ENCODE results near the gene ADAMTSL3. TPM values are rescaled to one million over a fixed set of nuclear protein-coding genes. Genes with fewer than 3 reads are reported as not detected.
"Not testable (repeated sequence)": the region's sequence is repeated elsewhere in the genome, so short reads cannot be mapped to it uniquely, and the experiment has no call there.

The ADAMTSL3 gene
- total RNA-seq, 2 donors from 2014 or later, result not detected

DNA sequence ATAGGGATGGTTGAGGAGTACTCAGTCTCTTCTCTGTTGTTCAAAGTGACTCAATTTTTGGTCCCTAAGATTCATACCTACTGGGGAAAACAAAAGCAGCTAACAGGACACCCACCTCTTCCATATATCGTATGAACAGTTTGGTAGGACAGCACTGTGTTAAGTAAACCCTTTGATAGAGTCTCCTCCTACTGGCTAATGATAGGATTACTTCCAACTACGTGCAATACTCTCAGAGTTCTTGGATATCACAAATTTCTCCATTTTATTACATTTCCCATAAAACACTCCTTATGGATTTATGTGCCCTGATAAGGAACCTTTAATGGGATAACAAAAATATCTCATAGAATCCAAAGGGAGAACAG is 381.5 kb downstream of the ADAMTSL3 start:
- Mint-ChIP-seq H3K36me3 (ENCODE audit: low read depth) (no peaks in the 10 kb centered on the region), H3K4me3 (no peak overlapping the region), H3K4me1 (no peaks in the 10 kb centered on the region), H3K27ac (no peak overlapping the region), H3K9me3 (no peaks in the 10 kb centered on the region), H3K27me3 (peaks cover 8% of the 10 kb centered on the region)
- ATAC-seq (replicated peaks), result no peak

DNA sequence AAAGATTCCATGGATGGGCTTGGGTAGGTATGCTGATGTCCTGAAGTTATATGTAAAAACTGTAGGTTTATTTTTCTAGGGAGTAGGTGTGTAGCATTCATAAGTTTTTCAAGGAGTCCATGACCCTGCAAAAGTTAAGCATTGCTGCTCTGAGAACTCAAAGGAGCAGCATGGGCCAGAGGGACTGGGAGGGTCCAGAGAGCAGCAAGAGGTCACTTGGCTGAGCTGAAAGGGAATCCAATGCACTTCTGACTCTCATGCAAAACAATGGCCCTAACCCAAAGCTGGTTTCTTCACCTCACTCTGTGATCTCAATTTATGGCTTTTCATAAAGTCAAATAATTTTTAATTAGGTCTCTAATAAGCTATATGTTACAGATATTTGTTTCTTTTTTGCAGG is 383.4 kb downstream of the ADAMTSL3 start:
- Mint-ChIP-seq H3K27me3 (peaks cover 11% of the 10 kb centered on the region), H3K4me1 (no peaks in the 10 kb centered on the region), H3K9me3 (no peaks in the 10 kb centered on the region), H3K36me3 (ENCODE audit: low read depth) (no peaks in the 10 kb centered on the region), H3K27ac (no peak overlapping the region), H3K4me3 (no peak overlapping the region)
- no peak for ATAC-seq (replicated peaks)

DNA sequence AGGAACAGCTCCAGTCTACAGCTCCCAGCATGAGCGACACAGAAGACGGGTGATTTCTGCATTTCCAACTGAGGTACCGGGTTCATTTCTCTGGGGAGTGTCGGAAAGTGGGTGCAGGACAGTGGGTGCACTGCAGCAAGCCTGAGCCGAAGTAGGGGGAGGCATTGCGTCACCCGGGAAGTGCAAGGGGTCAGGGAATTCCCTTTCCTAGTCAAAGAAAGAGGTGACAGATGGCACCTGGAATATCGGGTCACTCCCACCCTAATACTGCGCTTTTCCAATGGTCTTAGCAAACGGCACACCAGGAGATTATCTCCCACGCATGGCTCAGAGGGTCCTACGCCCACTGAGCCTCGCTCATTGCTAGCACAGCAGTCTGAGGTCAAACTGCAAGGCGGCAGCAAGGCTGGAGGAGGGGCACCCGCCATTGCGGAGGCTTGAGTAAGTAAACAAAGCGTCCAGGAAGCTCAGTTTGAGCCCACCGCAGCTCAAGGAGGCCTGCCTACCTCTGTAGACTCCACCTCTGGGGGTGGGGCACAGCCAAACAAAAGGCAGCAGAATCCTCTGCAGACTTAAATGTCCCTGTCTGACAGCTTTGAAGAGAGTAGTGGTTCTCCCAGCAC is 388.6 kb downstream of the ADAMTSL3 start:
- not testable (repeated sequence) for H3K36me3 Mint-ChIP-seq (ENCODE audit: low read depth); H3K27ac Mint-ChIP-seq

DNA sequence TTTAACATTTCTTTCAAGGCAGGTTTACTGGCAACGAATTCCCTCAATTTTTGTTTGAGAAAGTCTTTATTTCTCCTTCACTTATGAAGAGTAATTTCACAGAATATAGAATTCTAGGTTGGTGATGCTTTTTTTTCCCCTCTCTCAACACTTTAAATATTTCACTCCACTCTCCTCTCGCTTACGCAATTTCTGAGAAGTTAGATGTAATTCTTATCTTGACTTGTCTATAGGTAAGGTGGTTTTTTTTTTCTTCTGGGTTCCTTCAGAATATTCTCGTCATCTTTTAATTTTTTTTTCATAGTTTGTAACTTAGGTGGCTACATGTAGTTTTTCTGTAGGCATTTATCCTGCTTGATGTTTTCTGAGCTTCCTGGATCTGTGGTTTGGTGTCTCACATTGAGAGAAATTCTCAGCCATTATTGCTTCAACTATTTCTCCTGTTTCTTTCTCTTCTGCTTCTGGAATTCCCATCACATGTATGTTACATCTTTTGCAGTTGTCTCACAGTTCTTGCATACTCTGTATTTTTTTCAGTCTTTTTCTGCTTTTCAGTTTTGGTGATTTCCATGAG is 392.2 kb downstream of the ADAMTSL3 start:
- Mint-ChIP-seq H3K9me3 (peaks cover 15% of the 10 kb centered on the region), H3K27me3 (peaks cover 8% of the 10 kb centered on the region), H3K4me3 (no peak overlapping the region), H3K27ac (no peak overlapping the region), H3K4me1 (no peaks in the 10 kb centered on the region), H3K36me3 (ENCODE audit: low read depth) (no peaks in the 10 kb centered on the region)
- ATAC-seq (replicated peaks), result no peak

More for the DNA sequence above, 388.6 kb downstream of the ADAMTSL3 start:
- H3K9me3 Mint-ChIP-seq, result peaks cover 15% of the 10 kb centered on the region
- not testable (repeated sequence) for H3K4me1 Mint-ChIP-seq; H3K4me3 Mint-ChIP-seq; ATAC-seq (replicated peaks); H3K27me3 Mint-ChIP-seq

DNA sequence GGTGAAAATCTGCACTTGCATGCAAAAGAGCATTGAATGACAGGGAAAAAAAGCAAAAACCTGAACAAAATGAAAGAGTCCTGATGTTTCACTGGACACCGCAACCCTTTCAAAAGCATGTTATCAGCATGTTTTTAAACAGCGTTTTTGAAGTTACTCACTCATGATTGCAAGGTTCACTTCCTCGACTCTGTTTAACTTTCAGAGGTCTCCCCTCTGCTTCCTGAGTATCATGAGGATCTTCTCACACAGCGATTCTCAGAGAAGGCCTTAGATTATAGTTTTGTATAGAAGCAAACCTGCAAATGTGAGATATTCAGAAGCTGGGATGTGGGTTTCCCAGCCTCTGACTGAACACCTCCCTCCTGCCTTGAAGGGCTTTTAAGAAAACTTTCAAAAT is 395.6 kb downstream of the ADAMTSL3 start:
- H3K9me3 Mint-ChIP-seq, result peaks cover 15% of the 10 kb centered on the region
- H3K27ac Mint-ChIP-seq; H3K27me3 Mint-ChIP-seq; H3K4me3 Mint-ChIP-seq; H3K4me1 Mint-ChIP-seq; ATAC-seq (replicated peaks); H3K36me3 Mint-ChIP-seq (ENCODE audit: low read depth): not testable (repeated sequence)

DNA sequence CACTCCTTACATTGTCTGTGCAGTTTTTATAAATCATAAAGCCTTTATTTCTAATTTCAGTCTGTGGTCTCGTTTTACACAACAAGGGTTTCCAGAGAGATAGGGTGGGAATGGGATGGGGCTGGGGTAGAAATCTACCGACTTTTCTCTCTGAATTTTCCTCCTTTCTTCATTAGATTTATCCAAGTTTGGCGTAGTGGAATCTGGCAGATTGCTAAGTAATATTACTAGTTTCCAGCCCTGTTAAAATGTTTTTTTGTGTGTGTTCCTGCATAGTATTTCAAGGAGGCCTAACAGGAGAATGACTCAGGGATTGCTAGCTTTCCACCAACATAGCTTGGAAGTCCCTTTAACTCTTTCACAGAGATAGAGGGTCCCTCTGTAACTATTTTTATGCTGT is 396.2 kb downstream of the ADAMTSL3 start:
- Mint-ChIP-seq H3K4me1 (no peaks in the 10 kb centered on the region), H3K4me3 (no peak overlapping the region), H3K27ac (no peak overlapping the region), H3K36me3 (ENCODE audit: low read depth) (no peaks in the 10 kb centered on the region), H3K9me3 (peaks cover 15% of the 10 kb centered on the region), H3K27me3 (peaks cover 5% of the 10 kb centered on the region)
- ATAC-seq (replicated peaks), result no peak

DNA sequence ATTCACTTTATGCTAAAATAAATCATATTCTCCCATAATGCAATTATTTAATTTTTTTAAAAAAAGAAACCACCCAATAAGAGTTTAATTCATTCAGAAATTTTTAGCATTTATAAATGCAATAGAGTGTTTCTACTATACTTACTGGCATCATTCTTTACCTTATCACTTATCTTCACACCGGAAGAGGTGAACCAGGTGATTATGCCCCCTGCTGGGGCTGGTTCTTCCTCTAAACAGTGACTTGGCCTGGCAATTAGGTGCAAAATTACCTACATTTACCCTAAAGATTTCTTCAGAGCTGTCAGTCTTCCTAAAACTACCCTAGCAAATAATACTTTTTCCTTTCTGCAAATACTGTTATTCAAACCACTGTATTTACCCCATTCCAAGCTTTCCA is 397.2 kb downstream of the ADAMTSL3 start:
- peaks cover 12% of the 10 kb centered on the region for H3K9me3 Mint-ChIP-seq
- H3K27me3 Mint-ChIP-seq; H3K36me3 Mint-ChIP-seq (ENCODE audit: low read depth); H3K27ac Mint-ChIP-seq; H3K4me3 Mint-ChIP-seq; H3K4me1 Mint-ChIP-seq; ATAC-seq (replicated peaks): not testable (repeated sequence)

DNA sequence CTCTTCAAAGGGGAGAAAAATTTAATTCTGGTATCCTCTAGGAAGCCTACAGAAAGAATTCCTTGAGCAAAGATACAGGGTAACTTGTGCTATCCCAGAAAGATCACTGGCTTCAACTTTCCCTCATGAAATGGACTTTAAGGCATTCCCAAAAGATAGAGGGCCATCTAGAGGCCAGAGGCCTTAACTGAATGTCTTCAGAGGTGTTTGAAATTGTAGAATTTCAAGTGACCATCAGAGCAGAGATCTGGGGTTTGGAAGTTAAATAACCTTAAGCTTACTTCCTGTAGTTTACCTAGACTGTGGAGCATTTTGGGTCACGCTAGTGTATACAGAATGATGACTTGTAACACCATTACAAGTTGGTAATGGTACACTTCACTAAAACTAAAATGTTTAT is 400.6 kb downstream of the ADAMTSL3 start:
- H3K4me1 Mint-ChIP-seq; ATAC-seq (replicated peaks); H3K4me3 Mint-ChIP-seq; H3K36me3 Mint-ChIP-seq (ENCODE audit: low read depth); H3K27me3 Mint-ChIP-seq; H3K9me3 Mint-ChIP-seq; H3K27ac Mint-ChIP-seq: not testable (repeated sequence)

DNA sequence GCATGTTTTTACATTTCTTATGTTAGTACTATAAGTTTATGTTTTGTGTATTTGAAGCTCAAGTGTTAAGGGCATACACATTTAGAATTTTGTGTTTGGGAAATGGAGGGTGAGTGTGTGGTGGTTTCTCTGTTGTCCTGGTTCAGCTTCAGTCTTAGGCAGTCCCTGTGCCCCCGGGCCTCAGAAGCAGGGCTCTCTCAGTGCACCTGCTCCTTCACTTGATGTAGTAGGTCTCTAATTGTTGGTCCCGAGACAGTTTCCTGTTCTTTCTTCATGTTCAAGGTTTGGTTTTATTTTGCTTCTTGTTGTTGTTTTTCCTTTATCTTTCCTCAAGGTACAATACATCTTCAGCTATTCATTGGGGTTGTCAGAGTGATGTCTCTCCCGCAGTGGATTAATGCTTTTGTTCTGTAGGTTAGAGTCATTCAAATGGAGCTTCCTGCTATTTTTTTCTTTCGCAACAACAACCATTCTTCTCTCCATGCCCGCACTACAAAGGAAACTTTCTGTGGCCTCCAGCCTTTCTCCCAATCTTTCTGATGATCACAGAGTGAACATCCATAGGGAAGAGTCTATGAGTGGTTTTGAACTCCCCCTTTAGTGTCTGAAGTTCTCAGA is 403.9 kb downstream of the ADAMTSL3 start:
- Mint-ChIP-seq H3K9me3 (peaks cover 8% of the 10 kb centered on the region), H3K4me3 (no peak overlapping the region), H3K4me1 (no peaks in the 10 kb centered on the region), H3K27me3 (peaks cover 6% of the 10 kb centered on the region), H3K36me3 (ENCODE audit: low read depth) (no peaks in the 10 kb centered on the region), H3K27ac (no peak overlapping the region)
- no peak for ATAC-seq (replicated peaks)

DNA sequence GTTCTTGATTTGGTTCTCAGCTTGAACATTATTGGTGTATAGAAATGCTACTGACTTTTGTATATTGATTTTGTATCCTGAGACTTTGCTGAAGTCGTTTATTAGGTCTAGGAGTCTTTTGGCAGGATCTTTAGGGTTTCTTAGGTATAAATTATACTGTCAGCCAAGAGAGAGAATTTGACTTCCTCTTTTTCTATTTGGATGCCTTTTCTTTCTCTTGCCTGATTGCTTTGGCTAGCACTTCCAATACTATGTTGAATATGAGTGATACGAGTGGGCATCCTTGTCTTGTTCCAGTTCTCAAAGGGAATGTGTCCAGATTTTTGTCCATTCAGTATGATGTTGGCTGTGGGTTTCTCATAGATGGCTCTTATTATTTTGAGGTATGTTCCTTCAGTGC is 409.8 kb downstream of the ADAMTSL3 start:
- not testable (repeated sequence) for H3K4me3 Mint-ChIP-seq; H3K36me3 Mint-ChIP-seq (ENCODE audit: low read depth); H3K4me1 Mint-ChIP-seq; H3K27me3 Mint-ChIP-seq; H3K27ac Mint-ChIP-seq; ATAC-seq (replicated peaks); H3K9me3 Mint-ChIP-seq

DNA sequence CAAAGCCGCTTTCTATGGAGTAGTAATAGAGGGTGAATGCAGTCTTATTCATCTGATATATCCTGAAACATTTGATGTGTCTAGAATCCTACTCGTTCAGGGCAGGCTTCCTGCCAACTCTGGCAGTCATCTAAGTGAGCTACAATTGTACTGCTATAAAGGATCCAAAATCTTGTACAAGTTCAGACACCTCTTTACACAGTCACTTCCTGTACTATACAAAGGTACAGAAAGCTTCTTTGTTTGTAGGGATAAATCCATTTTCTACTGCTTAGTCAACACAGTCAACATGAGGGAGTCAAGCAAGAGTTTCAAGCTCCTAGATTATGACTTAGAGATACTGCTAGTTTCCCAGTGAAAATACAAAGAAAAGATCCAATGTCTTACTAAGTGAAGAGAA is 414.8 kb downstream of the ADAMTSL3 start:
- peaks cover 22% of the 10 kb centered on the region for H3K27me3 Mint-ChIP-seq
- not testable (repeated sequence) for H3K4me3 Mint-ChIP-seq; H3K36me3 Mint-ChIP-seq (ENCODE audit: low read depth); H3K4me1 Mint-ChIP-seq; H3K27ac Mint-ChIP-seq; ATAC-seq (replicated peaks); H3K9me3 Mint-ChIP-seq

DNA sequence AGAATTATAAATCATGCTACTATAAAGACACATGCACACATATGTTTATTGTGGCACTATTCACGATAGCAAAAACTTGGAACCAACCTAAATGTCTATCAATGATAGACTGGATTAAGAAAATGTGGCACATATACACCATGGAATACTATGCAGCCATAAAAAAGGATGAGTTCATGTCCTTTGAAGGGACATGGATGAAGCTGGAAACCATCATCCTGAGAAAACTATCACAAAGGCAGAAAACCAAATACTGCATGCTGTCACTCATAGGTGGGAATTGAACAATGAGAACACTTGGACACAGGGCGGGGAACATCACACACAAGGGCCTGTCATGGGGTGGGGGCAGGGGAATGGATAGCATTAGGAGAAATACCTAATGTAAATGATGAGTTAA is 424.1 kb downstream of the ADAMTSL3 start:
- not testable (repeated sequence) for ATAC-seq (replicated peaks); H3K27ac Mint-ChIP-seq

DNA sequence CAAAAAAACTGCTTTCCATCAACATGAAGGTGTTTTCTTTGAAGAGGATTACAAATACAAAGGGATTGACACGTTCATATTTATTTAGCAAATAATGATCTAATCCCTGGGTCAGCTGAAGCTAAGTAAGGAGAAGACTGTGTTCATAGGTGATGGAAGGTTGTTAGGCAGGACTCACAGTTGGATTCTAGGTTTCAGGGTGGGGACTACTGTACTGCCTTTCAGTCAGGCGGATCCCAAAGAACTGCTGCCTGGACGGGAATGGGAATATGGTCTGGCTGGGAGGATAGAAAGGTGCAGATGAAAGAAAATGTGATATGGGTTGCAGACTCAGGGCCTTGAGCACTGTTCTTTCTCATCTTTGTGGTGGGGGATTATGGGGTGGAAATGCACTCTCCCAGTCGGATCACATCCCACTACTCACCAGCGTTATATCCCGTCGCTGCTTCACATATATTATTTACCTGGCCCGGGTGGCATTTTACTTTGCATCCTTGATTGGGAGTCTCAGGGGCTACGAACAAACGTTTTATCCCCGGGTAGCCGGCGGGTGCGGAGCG is 425.5 kb downstream of the ADAMTSL3 start:
- H3K27ac Mint-ChIP-seq; H3K36me3 Mint-ChIP-seq (ENCODE audit: low read depth); ATAC-seq (replicated peaks); H3K9me3 Mint-ChIP-seq; H3K4me1 Mint-ChIP-seq: not testable (repeated sequence)
- H3K4me3 Mint-ChIP-seq, result peak overlapping the region; percentile 74
- H3K27me3 Mint-ChIP-seq, result peaks cover 58% of the 10 kb centered on the region

More for the DNA sequence above, 424.1 kb downstream of the ADAMTSL3 start:
- H3K9me3 Mint-ChIP-seq; H3K4me1 Mint-ChIP-seq; H3K4me3 Mint-ChIP-seq; H3K36me3 Mint-ChIP-seq (ENCODE audit: low read depth): not testable (repeated sequence)
- H3K27me3 Mint-ChIP-seq, result peaks cover 52% of the 10 kb centered on the region

DNA sequence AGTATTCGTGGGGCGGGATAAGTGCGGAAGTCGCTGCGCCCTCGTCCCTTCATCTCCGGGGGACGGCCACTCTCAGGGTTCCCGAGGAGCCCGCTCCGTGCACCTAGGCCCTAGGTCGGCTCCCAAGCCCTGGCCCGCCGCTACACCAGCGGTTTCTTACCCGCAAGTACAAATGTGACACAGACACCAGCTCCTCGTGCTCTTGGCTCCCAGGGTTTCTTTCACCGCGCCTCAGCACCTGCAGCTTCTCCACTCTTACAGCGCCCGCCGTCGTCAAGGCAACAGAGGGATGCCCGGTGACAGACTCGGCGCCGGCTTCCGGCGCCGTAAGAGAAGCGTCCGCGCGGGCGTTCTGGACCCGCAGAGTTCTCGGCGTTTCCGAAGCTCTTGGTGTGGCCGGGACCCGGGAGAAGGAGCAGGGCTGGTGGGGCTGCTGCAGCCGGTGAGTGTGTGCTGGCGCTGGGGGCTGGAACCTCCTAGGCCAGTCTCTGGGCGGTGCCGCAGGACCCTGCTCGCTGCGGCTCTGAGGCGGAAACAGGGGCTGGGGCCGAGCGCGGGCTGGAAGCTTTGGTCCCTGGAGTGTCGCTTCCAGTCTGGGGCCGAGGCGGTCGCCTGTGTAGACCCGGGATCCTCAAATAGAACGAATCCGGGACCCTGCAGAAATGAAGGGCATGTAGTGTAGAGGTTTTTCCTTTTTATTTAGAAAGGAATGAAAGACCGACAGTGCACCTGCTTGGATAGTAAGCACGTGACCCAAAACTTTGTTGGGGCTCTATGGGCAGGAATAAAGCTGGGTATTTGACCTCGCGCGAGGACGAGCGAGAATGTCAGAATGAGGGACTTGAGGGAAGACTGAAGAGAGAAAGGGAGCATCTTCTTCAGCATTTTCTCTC is 426.2 kb downstream of the ADAMTSL3 start:
- Mint-ChIP-seq H3K9me3 (no peaks in the 10 kb centered on the region), H3K27ac (no peak overlapping the region), H3K4me3 (peak overlapping the region; percentile 74), H3K36me3 (ENCODE audit: low read depth) (no peaks in the 10 kb centered on the region), H3K27me3 (peaks cover 53% of the 10 kb centered on the region), H3K4me1 (peaks cover 5% of the 10 kb centered on the region)
- peak; percentile 83 for ATAC-seq (replicated peaks)

DNA sequence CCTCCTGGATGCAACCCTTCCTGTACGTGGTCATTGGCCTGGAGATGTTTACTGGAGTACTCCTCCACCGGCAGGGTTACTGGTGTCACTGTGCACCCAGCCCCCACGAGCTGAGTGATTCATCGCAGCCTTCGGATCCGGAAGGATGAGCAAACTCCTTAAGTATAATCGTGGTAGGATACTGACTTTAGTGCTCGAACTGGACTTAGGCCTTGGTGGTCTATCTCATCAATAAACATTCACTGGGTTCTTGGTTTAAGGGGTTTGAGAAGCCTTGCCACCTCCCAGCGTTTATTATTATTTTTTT is 426.8 kb downstream of the ADAMTSL3 start:
- H3K27ac Mint-ChIP-seq; H3K9me3 Mint-ChIP-seq; H3K36me3 Mint-ChIP-seq (ENCODE audit: low read depth); H3K4me1 Mint-ChIP-seq: not testable (repeated sequence)
- Mint-ChIP-seq H3K27me3 (peaks cover 53% of the 10 kb centered on the region), H3K4me3 (peak overlapping the region; percentile 74)
- peak; percentile 64 for ATAC-seq (replicated peaks)

Measured in activated T-helper 17 cell treated with anti-CD3 and anti-CD28 coated beads, Interleukin-2, amount 50 U/mL, for 72 hours (primary cell).